Neuronal stem cell (in vitro differentiated cells): ENCODE measurements around the gene TMCC1.

Experiments used
- DNase-seq: peaks from one replicate; pipeline ENCODE4 v3.0.0-alpha.2; 2013; ENCODE audit warnings: low spot score
- H2AFZ ChIP-seq: one replicate; pipeline ENCODE4 v1.6.1; 2013; ENCODE audit warnings: mild to moderate bottlenecking, low read length, inconsistent platforms
- H2AK5ac ChIP-seq: 2 replicates; pipeline ENCODE4 v1.6.1; 2013; ENCODE audit warnings: low read depth, mild to moderate bottlenecking, inconsistent platforms, low read length, moderate library complexity, mixed read lengths
- H2BK120ac ChIP-seq: 2 replicates; pipeline ENCODE4 v1.6.1; 2013; ENCODE audit warnings: low read depth, mild to moderate bottlenecking, inconsistent platforms, low read length, moderate library complexity, mixed read lengths
- H2BK12ac ChIP-seq: one replicate; pipeline ENCODE4 v1.6.1; 2013; ENCODE audit warnings: low read length, inconsistent platforms
- H2BK15ac ChIP-seq: 2 replicates; pipeline ENCODE4 v1.6.1; 2013; ENCODE audit warnings: mild to moderate bottlenecking, low read length, inconsistent platforms, mixed read lengths
- H2BK5ac ChIP-seq: one replicate; pipeline ENCODE4 v1.6.1; 2013; ENCODE audit warnings: inconsistent platforms, mild to moderate bottlenecking, low read length, moderate library complexity
- H3K14ac ChIP-seq: one replicate; pipeline ENCODE4 v1.6.1; 2013; ENCODE audit warnings: low read length, inconsistent platforms
- H3K18ac ChIP-seq: 2 replicates; pipeline ENCODE4 v1.6.1; 2013; ENCODE audit warnings: low read length, inconsistent platforms
- H3K23ac ChIP-seq: 2 replicates; pipeline ENCODE4 v1.6.1; 2013; ENCODE audit warnings: low read depth, mild to moderate bottlenecking, mixed read lengths, low read length, inconsistent platforms; ENCODE audit not compliant: poor library complexity
- H3K27ac ChIP-seq: replicated peaks from 3 replicates; pipeline ENCODE4 v1.5.1; 2013; ENCODE audit warnings: low read length, inconsistent platforms
- H3K27me3 ChIP-seq, 3 experiments: 2 replicates each; pipeline ENCODE4 v1.6.1; 2013; ENCODE audit warnings: low read length in 3 of 3, mild to moderate bottlenecking in 2 of 3, inconsistent platforms in 1 of 3, low read depth in 1 of 3, mixed read lengths in 1 of 3, moderate library complexity in 1 of 3; ENCODE audit not compliant: control insufficient read depth in 3 of 3, insufficient read depth in 3 of 3
- H3K36me3 ChIP-seq, 2 donors: replicated peaks in 1 of 2; 2 replicates each; pipeline ENCODE4 v1.6.1; 2013; ENCODE audit warnings: low read length in 2 of 2; ENCODE audit not compliant: control insufficient read depth in 2 of 2, insufficient read depth in 2 of 2
- H3K4ac ChIP-seq: 2 replicates; pipeline ENCODE4 v1.6.1; 2013; ENCODE audit warnings: inconsistent platforms, mild to moderate bottlenecking, low read length, moderate library complexity
- H3K4me1 ChIP-seq, 2 donors: 1 replicate in 1 of 2; 2 replicates in 1 of 2; pipeline ENCODE4 v1.6.1; 2013; ENCODE audit warnings: low read length in 2 of 2, low read depth in 1 of 2; ENCODE audit not compliant: control insufficient read depth in 2 of 2, insufficient read depth in 1 of 2
- H3K4me2 ChIP-seq: one replicate; pipeline ENCODE4 v1.6.1; 2013; ENCODE audit warnings: mild to moderate bottlenecking, low read length, inconsistent platforms; ENCODE audit not compliant: insufficient read depth, poor library complexity, severe bottlenecking
- H3K4me3 ChIP-seq, 2 donors: 2 replicates each; pipeline ENCODE4 v1.5.1; 2013; ENCODE audit warnings: low read length in 2 of 2, mild to moderate bottlenecking in 2 of 2, inconsistent platforms in 1 of 2, moderate library complexity in 1 of 2
- H3K79me1 ChIP-seq: one replicate; pipeline ENCODE4 v1.6.1; 2013; ENCODE audit warnings: low read depth, mild to moderate bottlenecking, inconsistent platforms, low read length, moderate library complexity
- H3K9ac ChIP-seq: one replicate; pipeline ENCODE4 v1.6.1; 2013; ENCODE audit warnings: mild to moderate bottlenecking, low read depth, low read length, inconsistent platforms; ENCODE audit not compliant: poor library complexity
- H3K9me3 ChIP-seq, 2 donors: replicated peaks in 1 of 2; 2 replicates each; pipeline versions ENCODE3 to v1.6.1; 2013; ENCODE audit warnings: low read length in 2 of 2, mild to moderate bottlenecking in 2 of 2, inconsistent platforms in 1 of 2, low read depth in 1 of 2, mixed read lengths in 1 of 2, moderate library complexity in 1 of 2; ENCODE audit not compliant: control insufficient read depth in 2 of 2, insufficient read depth in 1 of 2
- H4K8ac ChIP-seq: one replicate; pipeline ENCODE4 v1.6.1; 2013; ENCODE audit warnings: low read depth, mild to moderate bottlenecking, inconsistent platforms, low read length, moderate library complexity
- H4K91ac ChIP-seq: one replicate; pipeline ENCODE4 v1.6.1; 2013; ENCODE audit warnings: low read length, low read depth, mild to moderate bottlenecking, inconsistent platforms; ENCODE audit not compliant: poor library complexity
- WGBS, 2 donors: extraction: QIAGEN DNeasy Blood & Tissue Kit; methylation state at CpG; one replicate each; pipeline ENCODE4 v1.1.7; 2013; ENCODE audit warnings: missing lambda C conversion rate in 2 of 2, mixed read lengths in 1 of 2; ENCODE audit not compliant: insufficient read length in 2 of 2, insufficient replicate concordance in 1 of 2; ENCODE audit errors: extremely low coverage in 2 of 2; 5-methylcytosine and 5-hydroxymethylcytosine counted together

TMCC1 gene

DNA sequence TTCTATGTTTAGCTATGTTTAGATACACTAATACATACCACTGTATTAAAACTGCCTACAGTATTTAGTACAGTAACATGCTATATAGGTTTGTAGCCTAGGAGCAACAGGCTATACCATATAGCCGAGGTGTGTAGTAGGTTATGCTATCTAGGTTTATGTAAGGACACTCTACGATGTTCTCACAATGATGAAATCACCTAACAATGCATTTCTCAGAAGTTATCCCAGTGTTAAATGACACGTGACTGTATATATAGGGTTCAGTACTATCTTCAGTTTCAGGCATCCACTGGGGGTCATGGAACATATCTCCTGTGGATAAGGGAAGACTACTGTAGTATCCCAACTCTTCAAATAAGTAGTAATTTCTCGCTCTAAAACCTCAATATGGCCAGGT, 97.4 kb downstream of the TMCC1 start:
- Histone ChIP-seq H2AFZ (no peak overlapping the region), H3K18ac (no peak overlapping the region), H3K79me1 (no peaks in the 10 kb centered on the region), H2BK15ac (no peak overlapping the region), H3K27ac (no peak overlapping the region), H3K14ac (no peak overlapping the region), H2AK5ac (no peak overlapping the region), H3K36me3 (peaks cover 0 to 3% of the 10 kb centered on the region in 2 donors), H3K4ac (no peak overlapping the region), H3K4me2 (no peak overlapping the region), H2BK120ac (no peak overlapping the region), H4K91ac (no peak overlapping the region), H3K4me1 (peaks cover 5 to 25% of the 10 kb centered on the region in 2 donors), H3K27me3 (no peaks in the 10 kb centered on the region), H3K9me3 (peaks cover 0 to 3% of the 10 kb centered on the region in 2 donors), H3K4me3 (no peak overlapping the region), H3K9ac (no peak overlapping the region), H4K8ac (no peak overlapping the region), H3K23ac (no peak overlapping the region), H2BK5ac (no peak overlapping the region), H2BK12ac (no peak overlapping the region)
- no peak for DNase-seq
- WGBS, 2 donors = no CpG with 5 or more reads among the region's 4 CpGs

DNA sequence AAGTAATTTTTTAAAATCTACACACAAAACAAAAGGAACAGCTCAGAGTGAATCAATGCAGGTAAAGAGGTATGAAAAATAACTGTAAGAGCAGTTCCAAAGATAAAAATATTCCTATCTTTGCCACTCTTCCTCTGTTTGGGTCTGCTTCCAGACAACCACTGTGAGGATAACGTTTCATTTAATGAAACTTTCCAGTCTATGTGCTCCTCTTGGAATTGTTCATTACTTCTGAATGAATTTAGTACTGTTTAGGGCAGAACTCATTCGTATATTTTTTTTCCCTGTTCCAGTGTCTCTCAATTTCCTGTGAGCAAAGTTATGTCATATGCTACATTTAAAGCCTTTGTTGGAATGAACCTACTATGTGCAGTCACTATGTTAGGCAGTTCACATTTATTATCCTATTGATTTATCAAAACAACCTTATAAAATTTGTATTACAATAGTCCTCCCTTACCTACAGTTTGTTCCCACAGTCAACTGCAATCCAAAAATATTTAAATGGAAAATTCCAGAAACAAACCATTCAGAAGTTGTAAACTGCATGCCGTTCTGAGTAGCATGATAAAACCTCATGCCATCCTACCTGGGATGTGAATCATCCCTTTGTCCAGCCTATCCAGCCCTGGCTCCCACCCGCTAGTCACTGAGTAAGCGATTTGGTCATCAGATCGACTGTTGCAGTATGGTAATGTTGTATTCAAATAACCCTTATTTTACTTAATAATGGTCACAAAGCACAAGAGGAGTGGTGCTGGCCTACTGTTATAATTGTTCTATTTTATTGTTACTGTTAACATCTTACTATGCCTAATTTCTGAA, 98.1 kb downstream of the TMCC1 start:
- Histone ChIP-seq H2AFZ (no peak overlapping the region), H3K4ac (no peak overlapping the region), H3K27ac (no peak overlapping the region), H3K4me1 (peaks cover 5 to 25% of the 10 kb centered on the region in 2 donors), H4K8ac (no peak overlapping the region), H2BK15ac (no peak overlapping the region), H3K9me3 (peaks cover 0 to 3% of the 10 kb centered on the region in 2 donors), H3K23ac (no peak overlapping the region), H3K4me2 (no peak overlapping the region), H3K9ac (no peak overlapping the region), H2BK120ac (no peak overlapping the region), H3K18ac (no peak overlapping the region), H3K4me3 (no peak overlapping the region), H4K91ac (no peak overlapping the region), H2BK5ac (no peak overlapping the region), H3K36me3 (peaks cover 0 to 3% of the 10 kb centered on the region in 2 donors), H3K27me3 (no peaks in the 10 kb centered on the region), H3K79me1 (no peaks in the 10 kb centered on the region), H2BK12ac (no peak overlapping the region), H3K14ac (no peak overlapping the region), H2AK5ac (no peak overlapping the region)
- WGBS, 2 donors = no CpG with 5 or more reads among the region's 6 CpGs
- DNase-seq = no peak

- no peak overlapping the region for H2AFZ ChIP-seq
- no peak overlapping the region for H3K23ac ChIP-seq
- H2BK12ac ChIP-seq = no peak overlapping the region
- peak overlapping the region; percentile 69 for H3K4me2 ChIP-seq
- H3K27ac ChIP-seq = peak overlapping the region; percentile 86
- no peaks in the 10 kb centered on the region for H3K27me3 ChIP-seq
- peaks cover 0 to 3% of the 10 kb centered on the region in 2 donors for H3K36me3 ChIP-seq
- no peak overlapping the region for H2BK120ac ChIP-seq
- no peaks in the 10 kb centered on the region for H3K79me1 ChIP-seq
- H4K8ac ChIP-seq = no peak overlapping the region
- no peak overlapping the region for H4K91ac ChIP-seq
- H3K4me3 ChIP-seq = peak overlapping the region; percentile 3 to 6
- H2BK5ac ChIP-seq = peak overlapping the region; percentile 4
- no peak overlapping the region for H2AK5ac ChIP-seq
- peaks cover 5 to 25% of the 10 kb centered on the region in 2 donors for H3K4me1 ChIP-seq
- H3K4ac ChIP-seq = no peak overlapping the region
- no peak overlapping the region for H2BK15ac ChIP-seq
- no CpG with 5 or more reads among the region's 14 CpGs for WGBS, 2 donors
- DNase-seq = peak; percentile 56
- H3K9ac ChIP-seq = no peak overlapping the region
- H3K18ac ChIP-seq = peak overlapping the region; percentile 78
- no peak overlapping the region for H3K14ac ChIP-seq
- no peaks in the 10 kb centered on the region for H3K9me3 ChIP-seq
Measured at GRCh38 chr3:129794311-129795185, 99.0 kb downstream of the TMCC1 start.

GRCh38 chr3:129793942-129794310, 99.6 kb downstream of the TMCC1 start:
- no peak overlapping the region for H3K4ac ChIP-seq
- H3K9ac ChIP-seq = no peak overlapping the region
- H2BK5ac ChIP-seq = no peak overlapping the region
- no peaks in the 10 kb centered on the region for H3K27me3 ChIP-seq
- no CpG with 5 or more reads among the region's 2 CpGs for WGBS, 2 donors
- H3K79me1 ChIP-seq = no peaks in the 10 kb centered on the region
- H4K91ac ChIP-seq = no peak overlapping the region
- H2AFZ ChIP-seq = no peak overlapping the region
- peak overlapping the region; percentile 86 for H3K27ac ChIP-seq
- H3K23ac ChIP-seq = no peak overlapping the region
- no peak overlapping the region for H4K8ac ChIP-seq
- no peak overlapping the region for H2BK12ac ChIP-seq
- H2BK120ac ChIP-seq = no peak overlapping the region
- H3K4me2 ChIP-seq = peak overlapping the region; percentile 69
- H3K4me3 ChIP-seq = no peak overlapping the region
- no peak overlapping the region for H3K18ac ChIP-seq
- no peaks in the 10 kb centered on the region for H3K9me3 ChIP-seq
- no peak overlapping the region for H3K14ac ChIP-seq
- H2AK5ac ChIP-seq = no peak overlapping the region
- H2BK15ac ChIP-seq = no peak overlapping the region
- H3K4me1 ChIP-seq = peaks cover 5 to 25% of the 10 kb centered on the region in 2 donors
- H3K36me3 ChIP-seq = peaks cover 0 to 3% of the 10 kb centered on the region in 2 donors
- peak; percentile 51 for DNase-seq
